ENCODE data around the gene TMEM179. TPM values are rescaled to one million over a fixed set of nuclear protein-coding genes. Genes with fewer than 3 reads are reported as not detected.

The TMEM179 gene
- total RNA-seq, 1 experiment from 2014 or later, result not detected

DNA sequence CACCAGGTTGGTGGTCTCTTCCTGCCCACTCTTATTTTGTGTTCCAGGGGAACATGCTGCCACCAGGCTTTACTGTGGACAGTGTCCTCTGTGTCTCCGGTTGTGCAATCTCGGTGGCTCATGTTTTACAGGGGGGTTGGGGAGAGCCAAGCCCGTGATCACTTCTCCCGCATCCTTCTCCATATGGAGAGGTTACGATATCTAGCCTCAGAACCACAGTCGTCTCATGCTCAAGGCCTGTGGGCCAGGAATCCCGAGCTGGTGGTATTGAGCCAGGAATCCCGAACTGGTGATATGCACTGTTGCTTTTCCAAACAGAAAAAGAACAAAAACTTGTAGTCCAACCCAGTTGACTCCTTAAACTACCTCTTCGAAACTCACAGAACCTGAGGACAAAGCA is 47.8 kb upstream of the TMEM179 start:
- Histone ChIP-seq H3K9me3 (no peaks in the 10 kb centered on the region), H3K4me1 (peaks cover 4% of the 10 kb centered on the region; the same call in 1 of the 2 replicates), H3K36me3 (ENCODE audit: control insufficient read depth, insufficient read depth, low read length) (no peaks in the 10 kb centered on the region), H3K27me3 (replicated peaks; ENCODE audit: control insufficient read depth, insufficient read depth, low read length) (no peaks in the 10 kb centered on the region), H3K4me3 (ENCODE audit: low read depth, low read length) (no peak overlapping the region)
- TF ChIP-seq, protein P1, sequence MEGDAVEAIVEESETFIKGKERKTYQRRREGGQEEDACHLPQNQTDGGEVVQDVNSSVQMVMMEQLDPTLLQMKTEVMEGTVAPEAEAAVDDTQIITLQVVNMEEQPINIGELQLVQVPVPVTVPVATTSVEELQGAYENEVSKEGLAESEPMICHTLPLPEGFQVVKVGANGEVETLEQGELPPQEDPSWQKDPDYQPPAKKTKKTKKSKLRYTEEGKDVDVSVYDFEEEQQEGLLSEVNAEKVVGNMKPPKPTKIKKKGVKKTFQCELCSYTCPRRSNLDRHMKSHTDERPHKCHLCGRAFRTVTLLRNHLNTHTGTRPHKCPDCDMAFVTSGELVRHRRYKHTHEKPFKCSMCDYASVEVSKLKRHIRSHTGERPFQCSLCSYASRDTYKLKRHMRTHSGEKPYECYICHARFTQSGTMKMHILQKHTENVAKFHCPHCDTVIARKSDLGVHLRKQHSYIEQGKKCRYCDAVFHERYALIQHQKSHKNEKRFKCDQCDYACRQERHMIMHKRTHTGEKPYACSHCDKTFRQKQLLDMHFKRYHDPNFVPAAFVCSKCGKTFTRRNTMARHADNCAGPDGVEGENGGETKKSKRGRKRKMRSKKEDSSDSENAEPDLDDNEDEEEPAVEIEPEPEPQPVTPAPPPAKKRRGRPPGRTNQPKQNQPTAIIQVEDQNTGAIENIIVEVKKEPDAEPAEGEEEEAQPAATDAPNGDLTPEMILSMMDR (IDR thresholded peaks at IDR 0.05; ENCODE audit: insufficient read depth in 1 of 2, low read depth in 1 of 2, low read length in 1 of 2, severe bottlenecking in 1 of 2, unreplicated experiment in 1 of 2), result no peak
- no TSS peak for BruUV-seq (replicated peaks)
- no peak overlapping the region for H3K27ac Mint-ChIP-seq (ENCODE audit: unreplicated experiment)
- H3K36me3 Mint-ChIP-seq (ENCODE audit: insufficient read depth, unreplicated experiment), result peaks cover 6% of the 10 kb centered on the region
- no peaks in the 10 kb centered on the region for H3K27me3 Mint-ChIP-seq (ENCODE audit: insufficient read depth, unreplicated experiment)
- H3K4me3 Mint-ChIP-seq (ENCODE audit: unreplicated experiment), result no peak overlapping the region
- POLR2A ChIA-PET, result no interaction called here
- peaks cover 19% of the 10 kb centered on the region for H3K9me3 Mint-ChIP-seq (ENCODE audit: unreplicated experiment)
- intact Hi-C loops (cut with micrococcal nuclease; ENCODE audit: unreplicated experiment), result loop anchor here (5.0 kb wide), 1 partner anchor 35 kb away; the partner anchor contains the start of gene INF2
- CTCF ChIA-PET, result interaction anchor here (0.6 kb wide), 1 partner anchor 497 kb away, joined by 3 read pairs; no protein-coding TSS in a partner anchor
- no peak for DNase-seq
- no peaks in the 10 kb centered on the region for H3K4me1 Mint-ChIP-seq (ENCODE audit: low read depth, unreplicated experiment)

DNA sequence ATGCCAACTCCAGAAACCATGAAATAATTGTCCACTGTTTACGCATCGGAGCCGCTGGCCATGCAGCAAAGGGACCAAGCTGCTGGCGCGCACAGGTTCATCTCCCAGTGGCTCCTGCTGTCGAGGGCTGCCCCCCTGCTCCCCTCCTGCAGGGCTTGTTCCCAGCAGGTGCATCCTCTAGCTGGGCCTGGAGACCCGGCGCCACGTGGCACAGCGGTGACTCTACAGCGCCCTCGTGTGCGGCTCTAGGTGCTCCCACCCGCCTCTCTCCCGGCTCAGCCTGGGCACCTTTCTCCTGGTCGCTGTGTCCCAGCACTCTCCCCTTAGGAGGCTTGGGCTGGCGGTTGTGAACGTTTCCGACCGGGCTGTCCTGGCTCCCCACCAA is 47.3 kb upstream of the TMEM179 start:
- Mint-ChIP-seq H3K27ac (ENCODE audit: unreplicated experiment) (no peak overlapping the region), H3K4me1 (ENCODE audit: low read depth, unreplicated experiment) (no peaks in the 10 kb centered on the region), H3K27me3 (ENCODE audit: insufficient read depth, unreplicated experiment) (no peaks in the 10 kb centered on the region), H3K4me3 (ENCODE audit: unreplicated experiment) (no peak overlapping the region), H3K36me3 (ENCODE audit: insufficient read depth, unreplicated experiment) (peaks cover 6% of the 10 kb centered on the region), H3K9me3 (ENCODE audit: unreplicated experiment) (peaks cover 19% of the 10 kb centered on the region)
- intact Hi-C loops (cut with micrococcal nuclease; ENCODE audit: unreplicated experiment), result loop anchor here (5.0 kb wide), 1 partner anchor 35 kb away; the partner anchor contains the start of gene INF2
- Histone ChIP-seq H3K9me3 (no peaks in the 10 kb centered on the region), H3K27me3 (replicated peaks; ENCODE audit: control insufficient read depth, insufficient read depth, low read length) (no peaks in the 10 kb centered on the region), H3K4me3 (ENCODE audit: low read depth, low read length) (no peak overlapping the region), H3K4me1 (peaks cover 4% of the 10 kb centered on the region; the same call in 1 of the 2 replicates), H3K36me3 (ENCODE audit: control insufficient read depth, insufficient read depth, low read length) (no peaks in the 10 kb centered on the region)
- CTCF ChIA-PET, result interaction anchor here (1.0 kb wide), 1 partner anchor 36 kb away, joined by 3 read pairs; no protein-coding TSS in a partner anchor
- no peak for DNase-seq
- TF ChIP-seq, protein P1 (IDR thresholded peaks at IDR 0.05; ENCODE audit: insufficient read depth in 1 of 2, low read depth in 1 of 2, low read length in 1 of 2, severe bottlenecking in 1 of 2, unreplicated experiment in 1 of 2), result no peak
- no TSS peak for BruUV-seq (replicated peaks)
- POLR2A ChIA-PET, result no interaction called here

DNA sequence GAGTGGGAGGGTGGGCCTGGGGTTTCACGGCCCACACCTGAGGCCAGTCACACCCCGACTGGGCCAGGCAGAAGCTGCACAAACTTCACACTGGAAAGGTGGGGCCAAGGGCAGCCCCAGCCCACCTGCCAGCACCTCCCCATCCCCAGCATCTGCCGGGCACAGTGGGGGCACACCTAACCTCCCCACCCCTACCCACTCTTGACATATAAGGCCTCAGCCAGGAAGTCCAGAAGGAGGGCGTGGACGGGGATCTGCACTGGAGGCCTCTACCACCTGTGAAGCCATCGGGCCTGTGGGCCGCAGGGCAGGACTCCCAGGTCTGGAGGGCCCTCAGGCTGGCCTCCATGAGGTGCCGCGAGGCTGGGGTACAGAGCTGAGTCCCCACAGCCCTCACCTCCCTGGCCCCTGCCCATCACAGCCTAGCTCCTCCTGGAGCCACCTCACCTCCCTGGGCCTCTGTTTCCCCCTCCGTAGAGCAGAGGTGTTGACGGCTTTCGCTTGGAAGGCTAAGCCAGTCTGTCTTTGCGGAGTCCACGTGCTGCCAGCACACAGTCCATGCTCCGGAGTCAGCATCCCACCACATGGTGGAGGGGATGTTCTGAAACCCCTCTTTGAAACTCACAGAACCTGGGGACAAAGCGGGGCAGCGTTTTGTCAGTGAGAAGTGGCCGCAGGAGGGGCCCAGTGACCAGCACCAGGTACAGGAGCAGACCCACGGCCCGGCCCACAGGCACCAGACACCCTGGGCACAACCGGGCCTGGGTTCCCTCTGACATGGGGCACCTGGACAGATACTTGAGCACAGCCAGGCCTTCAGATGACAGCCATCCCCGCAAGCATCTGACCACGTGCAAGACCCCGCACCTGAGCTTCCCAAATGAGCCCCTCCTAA is 46.7 kb upstream of the TMEM179 start:
- Mint-ChIP-seq H3K27me3 (ENCODE audit: insufficient read depth, unreplicated experiment) (no peaks in the 10 kb centered on the region), H3K27ac (ENCODE audit: unreplicated experiment) (no peak overlapping the region), H3K9me3 (ENCODE audit: unreplicated experiment) (peaks cover 19% of the 10 kb centered on the region), H3K4me3 (ENCODE audit: unreplicated experiment) (no peak overlapping the region), H3K4me1 (ENCODE audit: low read depth, unreplicated experiment) (no peaks in the 10 kb centered on the region), H3K36me3 (ENCODE audit: insufficient read depth, unreplicated experiment) (peaks cover 6% of the 10 kb centered on the region)
- DNase-seq, result no peak
- BruUV-seq (replicated peaks), result no TSS peak
- POLR2A ChIA-PET, result no interaction called here
- no peaks in the 10 kb centered on the region for H3K27me3 ChIP-seq (replicated peaks; ENCODE audit: control insufficient read depth, insufficient read depth, low read length)
- intact Hi-C loops (cut with micrococcal nuclease; ENCODE audit: unreplicated experiment), result loop anchor here (1.0 to 5.0 kb wide), 2 partner anchors 36 to 57 kb away; partner anchors contain the start of gene INF2
- CTCF ChIA-PET, result interaction anchor here (0.5 to 1.0 kb wide), 2 partner anchors 37 to 39 kb away, joined by 3 read pairs; no protein-coding TSS in a partner anchor
- no peaks in the 10 kb centered on the region for H3K36me3 ChIP-seq (ENCODE audit: control insufficient read depth, insufficient read depth, low read length)
- peaks cover 4% of the 10 kb centered on the region; the same call in 1 of the 2 replicates for H3K4me1 ChIP-seq
- H3K9me3 ChIP-seq, result no peaks in the 10 kb centered on the region
- H3K4me3 ChIP-seq (ENCODE audit: low read depth, low read length), result no peak overlapping the region
- TF ChIP-seq, protein P1 (IDR thresholded peaks at IDR 0.05; ENCODE audit: insufficient read depth in 1 of 2, low read depth in 1 of 2, low read length in 1 of 2, severe bottlenecking in 1 of 2, unreplicated experiment in 1 of 2), result no peak

All from Caco-2 (cell line).